Psoas muscle (tissue), 8 donors: ENCODE data around the gene MMP28. TPM values are rescaled to one million over a fixed set of nuclear protein-coding genes. Genes with fewer than 3 reads are reported as not detected.

Experiments
- ATAC-seq, 4 donors: fragments of 200-7000 bp; cut with Tn5 transposase; one replicate each; pipeline ENCODE4 v1.9.1; 2020; ENCODE audit warnings: moderate library complexity in 3 of 4, mild to moderate bottlenecking in 2 of 4
- DNase-seq, 2 donors: peaks; one replicate each; pipeline ENCODE4 v3.0.0-alpha.2; 2020
- H3K27ac ChIP-seq: fragments of 200-600 bp; one replicate; pipeline ENCODE4 v1.8.0; 2022
- H3K27me3 ChIP-seq, 3 donors: fragments of 200-600 bp in 1 of 3; one replicate each; pipeline versions ENCODE4 v1.6.1 to v1.8.0; 2013 to 2022; ENCODE audit warnings: low read length in 2 of 3, mild to moderate bottlenecking in 2 of 3, moderate library complexity in 1 of 3; ENCODE audit not compliant: insufficient read depth in 3 of 3
- H3K36me3 ChIP-seq, 2 donors: fragments of 200-600 bp in 1 of 2; one replicate each; pipeline versions ENCODE4 v1.6.1 to v1.8.0; 2013 to 2022; ENCODE audit warnings: low read depth in 1 of 2, mild to moderate bottlenecking in 1 of 2, moderate library complexity in 1 of 2; ENCODE audit not compliant: insufficient read depth in 1 of 2
- H3K4me1 ChIP-seq: fragments of 200-600 bp; one replicate; pipeline ENCODE4 v1.8.0; 2022
- H3K4me3 ChIP-seq: fragments of 200-600 bp; one replicate; pipeline ENCODE4 v1.8.0; 2022; ENCODE audit warnings: mild to moderate bottlenecking
- H3K9me3 ChIP-seq: fragments of 200-600 bp; one replicate; pipeline ENCODE4 v1.8.0; 2022
- CTCF ChIP-seq: fragments of 200-600 bp; IDR thresholded peaks from one replicate; pipeline ENCODE4 v1.8.0; 2022; ENCODE audit warnings: antibody characterized with exemption
- WGBS, 3 donors: extraction: QIAGEN DNeasy Blood & Tissue Kit; methylation state at CpG; one replicate each; pipeline versions ENCODE4 v1.1.6 to v1.1.7; 2013; 5-methylcytosine and 5-hydroxymethylcytosine counted together
- intact Hi-C, 2 donors: fragments of 100-400 bp; cut with DNase I; formaldehyde crosslinking; loops; one replicate each; pipeline versions ENCODE4 v1.11.0 to v1.14.2; 2022
- polyA plus RNA-seq, 3 donors: library from polyadenylated mRNA; stranded (reverse); fragments of 200-250 nt; gene quantifications; one replicate each; pipeline ENCODE4 v1.2.3, GENCODE V29; 2013
- total RNA-seq, 4 donors: library from RNA; stranded (reverse); fragmentation: NEBNext Ultra II Directional in 2 of 4; extraction: Animal tissue kit (Norgen Biotek cat#: 25700) in 2 of 4; gene quantifications; one replicate each; pipeline versions ENCODE4 v1.2.1 to v1.2.4, GENCODE V29; 2021 to 2023
- donor health status: healthy with polysubstance abuse.
- donor health status: DM: no; HTN: no; CAD: no; lungs with moderate emphysema.
- donor health status: Bipolar disorder and iron deficiency.
- donor health status: healthy.
- donor health status: DM: yes; HTN: yes; CAD: no.
- donor health status: DM: no; HTN: no; CAD: no.
- donor health status: DM: no; HTN: no; CAD: no.
- donor health status: DM: yes; HTN: yes; CAD: no.

The MMP28 gene
- total and polyA plus RNA-seq, 7 donors = 0.61 to 5.5 (median 1.7) TPM

DNA sequence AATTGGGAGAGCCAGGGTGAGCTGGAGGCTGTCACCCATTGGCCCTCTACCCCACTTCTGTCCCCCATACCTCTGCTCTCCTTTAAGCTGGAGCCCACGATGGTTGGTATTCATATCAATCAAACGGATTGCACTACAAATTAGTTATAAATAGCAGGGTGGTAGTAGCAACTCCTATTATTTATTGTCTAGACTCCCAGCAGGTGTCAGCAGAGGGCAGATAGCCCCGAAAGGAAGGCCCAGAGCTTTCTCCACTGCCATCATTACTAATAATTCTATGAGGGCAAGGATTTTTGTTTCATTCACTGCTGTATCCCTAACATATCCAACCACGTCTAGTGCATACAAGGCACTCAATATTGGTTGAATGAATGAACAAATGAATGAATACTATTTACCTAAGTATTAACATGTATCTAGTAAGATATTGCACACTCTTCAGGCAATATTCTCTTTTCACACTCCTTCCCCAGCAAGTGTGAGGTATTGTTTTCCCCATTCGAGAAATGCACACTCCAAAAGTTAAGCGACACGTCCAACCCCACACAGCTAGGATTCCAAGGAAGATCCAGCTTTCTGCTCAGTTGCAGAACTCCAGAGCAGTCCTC lies 28.4 kb downstream of the MMP28 start:
- intact Hi-C loops = loop anchor here in 1 of 2 donors (2.0 kb wide), 1 partner anchor 42 kb away; the partner anchor contains the start of gene TAF15
- TF ChIP-seq CTCF = peak; percentile 42
- 48 to 51% (median 51%) methylated on average over 7 of the region's 7 CpGs for WGBS, 3 donors
- H3K27me3 ChIP-seq = no peaks in the 10 kb centered on the region
- DNase-seq (no peak), ATAC-seq (no peak)
- H3K4me1 ChIP-seq = peaks cover 6% of the 10 kb centered on the region
- no peak overlapping the region for H3K27ac ChIP-seq
- H3K4me3 ChIP-seq = no peak overlapping the region
- no peaks in the 10 kb centered on the region for H3K36me3 ChIP-seq
- H3K9me3 ChIP-seq = no peaks in the 10 kb centered on the region

GRCh38 chr17:35766489-35766877 lies 29.0 kb downstream of the MMP28 start:
- DNase-seq (no peak), ATAC-seq (no peak)
- peaks cover 6% of the 10 kb centered on the region for H3K4me1 ChIP-seq
- TF ChIP-seq CTCF = no peak
- intact Hi-C loops = loop anchor here in 1 of 2 donors (2.0 kb wide), 1 partner anchor 42 kb away; the partner anchor contains the start of gene TAF15
- H3K36me3 ChIP-seq = no peaks in the 10 kb centered on the region
- no peaks in the 10 kb centered on the region for H3K27me3 ChIP-seq
- WGBS, 3 donors = 91 to 95% (median 92%) methylated on average over 24 of the region's 24 CpGs
- no peak overlapping the region for H3K27ac ChIP-seq
- no peaks in the 10 kb centered on the region for H3K9me3 ChIP-seq
- H3K4me3 ChIP-seq = no peak overlapping the region

DNA sequence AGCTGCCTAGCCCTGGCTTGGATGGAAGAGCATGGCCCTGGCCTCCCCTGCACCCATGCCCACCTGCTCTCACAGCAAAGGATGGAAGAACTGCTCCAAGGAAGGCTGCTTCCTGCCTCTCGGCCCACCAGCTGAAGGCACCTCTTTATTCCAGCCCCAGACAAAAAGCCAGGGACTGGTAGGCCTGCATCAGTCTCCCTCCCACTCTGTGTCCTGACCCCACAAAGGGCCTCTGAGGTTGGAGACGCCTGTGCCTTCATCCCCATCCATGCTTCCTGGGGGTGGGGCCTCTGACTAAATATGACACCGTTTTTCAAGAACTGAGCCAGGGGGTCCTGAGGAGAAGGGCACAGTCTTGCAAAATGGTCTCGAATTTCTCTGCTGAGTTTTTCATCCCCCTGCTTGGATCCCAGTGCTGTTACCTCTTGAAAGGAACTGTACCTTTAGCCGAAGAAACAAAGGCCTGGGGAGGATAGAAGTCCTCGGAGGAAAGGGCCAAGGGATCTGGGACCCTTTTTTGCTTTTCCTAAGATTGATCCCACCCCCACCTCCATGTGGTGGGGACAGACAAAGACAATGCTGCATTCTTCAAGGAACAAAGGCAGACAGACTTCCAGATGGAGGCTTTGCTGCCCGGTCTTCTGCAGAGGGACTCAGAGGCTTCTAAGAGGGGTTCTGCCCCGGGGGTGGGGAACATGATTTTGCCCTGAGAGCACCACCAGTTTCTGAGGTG lies 29.5 kb downstream of the MMP28 start:
- H3K4me1 ChIP-seq = peaks cover 6% of the 10 kb centered on the region
- 71 to 78% (median 72%) methylated on average over 8 of the region's 8 CpGs for WGBS, 3 donors
- DNase-seq (no peak), ATAC-seq (no peak)
- H3K4me3 ChIP-seq = no peak overlapping the region
- H3K27ac ChIP-seq = no peak overlapping the region
- intact Hi-C loops = loop anchor here in 1 of 2 donors (2.0 kb wide), 1 partner anchor 43 kb away; the partner anchor contains the start of gene TAF15
- H3K27me3 ChIP-seq = no peaks in the 10 kb centered on the region
- no peaks in the 10 kb centered on the region for H3K9me3 ChIP-seq
- TF ChIP-seq CTCF = no peak
- no peaks in the 10 kb centered on the region for H3K36me3 ChIP-seq

DNA sequence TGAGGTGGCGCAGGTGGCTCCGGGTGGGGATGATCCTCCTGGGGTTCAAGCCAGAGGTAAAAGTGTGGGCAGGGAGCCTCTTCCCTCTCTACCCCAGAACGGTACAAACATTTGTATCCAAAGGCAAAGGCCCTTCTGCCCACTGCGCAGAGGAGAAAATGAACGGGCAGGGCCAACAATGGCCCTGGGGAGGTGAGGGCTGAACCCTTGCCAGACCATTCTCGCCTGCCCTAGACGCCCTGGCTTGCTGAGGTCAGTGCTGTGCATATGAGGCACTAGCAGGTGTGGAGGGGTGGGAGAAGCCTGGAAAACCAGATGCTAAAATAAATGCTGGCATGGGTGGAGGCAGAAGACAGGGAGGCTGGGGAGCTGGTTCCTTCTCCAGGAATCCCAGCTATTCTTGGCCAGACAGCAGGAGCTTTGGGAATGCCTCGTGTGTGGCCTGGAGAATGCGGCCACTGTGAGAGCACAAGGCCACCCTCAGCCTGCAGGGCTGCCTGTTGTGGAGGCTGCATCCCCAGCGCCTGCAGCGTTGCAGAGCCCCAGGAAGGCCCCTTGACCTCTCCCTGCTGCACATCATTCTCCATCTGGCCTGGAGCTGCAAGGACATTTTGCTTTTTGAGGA lies 30.2 kb downstream of the MMP28 start:
- TF ChIP-seq CTCF = no peak
- intact Hi-C loops = no loop called here
- Histone ChIP-seq H3K36me3 (no peaks in the 10 kb centered on the region), H3K4me1 (peaks cover 6% of the 10 kb centered on the region), H3K27ac (no peak overlapping the region), H3K4me3 (no peak overlapping the region), H3K27me3 (no peaks in the 10 kb centered on the region), H3K9me3 (no peaks in the 10 kb centered on the region)
- WGBS, 3 donors = 59 to 68% (median 59%) methylated on average over 11 of the region's 11 CpGs
- ATAC-seq = no peak
- DNase-seq = no peak
